Neural cell (in vitro differentiated cells): ENCODE results near the gene DMAP1.

ENCODE experiments used
- CTCF ChIP-seq: fragments of 450-650 bp; IDR thresholded peaks from 2 replicates; pipeline ENCODE4 v1.5.1; 2014; ENCODE audit warnings: antibody characterized with exemption, mild to moderate bottlenecking, moderate library complexity; ENCODE audit not compliant: poor library complexity, severe bottlenecking
- EP300 ChIP-seq: fragments of 450-650 bp; conservative IDR thresholded peaks from 2 replicates; pipeline ENCODE4 v1.6.1; 2014; ENCODE audit warnings: antibody characterized with exemption, mild to moderate bottlenecking, moderate library complexity; ENCODE audit not compliant: poor library complexity, severe bottlenecking
- MXI1 ChIP-seq: fragments of 450-650 bp; conservative IDR thresholded peaks from 2 replicates; pipeline ENCODE4 v1.6.1; 2014; ENCODE audit warnings: antibody characterized with exemption, mild to moderate bottlenecking; ENCODE audit not compliant: poor library complexity, severe bottlenecking
- POLR2AphosphoS5 ChIP-seq: IDR thresholded peaks from 2 replicates; pipeline ENCODE4 v1.6.1; 2012
- REST ChIP-seq: IDR thresholded peaks from 2 replicates; pipeline ENCODE4 v1.6.1; 2012; ENCODE audit warnings: borderline replicate concordance
- SMC3 ChIP-seq: fragments of 450-650 bp; conservative IDR thresholded peaks from 2 replicates; pipeline ENCODE4 v1.6.1; 2014; ENCODE audit warnings: antibody characterized with exemption, mild to moderate bottlenecking, moderate library complexity; ENCODE audit not compliant: poor library complexity

GRCh38 chr1:44219301-44219626 is 6.0 kb downstream of the DMAP1 start:
- TF ChIP-seq REST, result no peak
- no peak for TF ChIP-seq CTCF
- no peak for TF ChIP-seq POLR2AphosphoS5
- no peak for TF ChIP-seq MXI1
- no peak for TF ChIP-seq EP300
- TF ChIP-seq SMC3, result no peak
